T-helper 2 cell treated with Interferon-gamma antibody and Interleukin-4, amounts not matched to agents 100 ng/mL and 5 ng/mL, for 36 hours (primary cell): ENCODE data around the gene CFAP99. TPM values are rescaled to one million over a fixed set of nuclear protein-coding genes. Genes with fewer than 3 reads are reported as not detected.

Experiments
- intact Hi-C: fragments of 100-400 bp; cut with micrococcal nuclease; formaldehyde crosslinking; loops from one replicate; pipeline ENCODE4 v1.15.1; 2023
- total RNA-seq: library from RNA; stranded (reverse); gene quantifications from 2 replicates; pipeline ENCODE4 v1.2.3, GENCODE V29; 2022

CFAP99 gene
- total RNA-seq, 1 donor from 2014 or later = not detected

DNA sequence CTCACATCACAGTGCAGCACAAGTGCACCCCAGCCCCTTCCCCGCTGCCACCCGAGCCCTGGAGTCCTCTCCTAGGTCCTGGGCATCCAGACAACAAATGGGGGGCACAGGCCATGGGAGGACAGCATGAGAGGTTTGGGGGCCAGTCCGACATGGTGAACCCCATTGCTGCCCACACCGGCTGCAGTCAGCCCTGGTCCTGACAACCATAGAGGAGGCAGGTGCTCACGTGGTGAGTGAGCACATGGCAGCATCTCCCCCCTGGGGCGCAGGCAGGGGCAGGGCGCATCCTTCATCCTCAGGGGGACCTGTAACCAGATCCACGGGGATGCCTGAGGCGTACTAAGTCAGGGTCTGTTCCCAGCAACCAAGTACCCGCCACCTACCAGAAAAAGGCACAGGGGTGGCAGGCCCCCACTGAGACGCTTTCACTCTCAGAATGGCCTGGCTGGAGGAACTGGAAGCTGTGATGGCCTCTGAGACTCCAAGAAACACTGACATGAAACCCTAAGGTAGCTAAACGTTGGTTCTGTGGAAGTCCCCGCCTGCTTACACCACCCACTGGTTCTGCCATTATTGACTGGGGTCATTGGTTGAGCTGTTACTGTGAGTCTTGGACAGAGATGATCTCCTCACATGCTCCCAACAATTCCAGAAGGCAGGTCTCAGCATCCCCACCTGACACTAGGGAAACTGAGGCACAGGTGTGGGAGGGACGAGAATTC lies 6.8 kb upstream of the CFAP99 start:
- intact Hi-C loops = loop anchor here (2.0 to 10.0 kb wide), 4 partner anchors 57 to 633 kb away; partner anchors contain the start of genes GRK4, NOP14 and RNF4

DNA sequence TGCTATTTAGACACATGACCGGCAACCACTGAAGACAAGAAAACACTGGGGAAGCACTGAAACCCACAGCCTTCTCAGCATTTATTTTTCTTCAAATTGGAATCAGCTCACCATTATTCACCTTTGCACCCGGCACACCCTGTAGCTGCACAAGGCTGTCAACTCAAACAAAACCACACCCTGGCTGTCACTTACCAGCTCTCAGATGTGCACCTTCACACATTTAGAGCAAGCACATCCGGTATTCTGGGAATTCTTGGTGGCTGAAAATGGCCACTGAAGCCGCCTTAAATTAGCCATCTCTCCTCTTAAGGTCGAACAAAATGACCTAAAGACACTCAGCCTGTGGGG lies 6.2 kb upstream of the CFAP99 start:
- intact Hi-C loops = loop anchor here (2.0 to 10.0 kb wide), 4 partner anchors 56 to 632 kb away; partner anchors contain the start of genes GRK4, NOP14 and RNF4

DNA sequence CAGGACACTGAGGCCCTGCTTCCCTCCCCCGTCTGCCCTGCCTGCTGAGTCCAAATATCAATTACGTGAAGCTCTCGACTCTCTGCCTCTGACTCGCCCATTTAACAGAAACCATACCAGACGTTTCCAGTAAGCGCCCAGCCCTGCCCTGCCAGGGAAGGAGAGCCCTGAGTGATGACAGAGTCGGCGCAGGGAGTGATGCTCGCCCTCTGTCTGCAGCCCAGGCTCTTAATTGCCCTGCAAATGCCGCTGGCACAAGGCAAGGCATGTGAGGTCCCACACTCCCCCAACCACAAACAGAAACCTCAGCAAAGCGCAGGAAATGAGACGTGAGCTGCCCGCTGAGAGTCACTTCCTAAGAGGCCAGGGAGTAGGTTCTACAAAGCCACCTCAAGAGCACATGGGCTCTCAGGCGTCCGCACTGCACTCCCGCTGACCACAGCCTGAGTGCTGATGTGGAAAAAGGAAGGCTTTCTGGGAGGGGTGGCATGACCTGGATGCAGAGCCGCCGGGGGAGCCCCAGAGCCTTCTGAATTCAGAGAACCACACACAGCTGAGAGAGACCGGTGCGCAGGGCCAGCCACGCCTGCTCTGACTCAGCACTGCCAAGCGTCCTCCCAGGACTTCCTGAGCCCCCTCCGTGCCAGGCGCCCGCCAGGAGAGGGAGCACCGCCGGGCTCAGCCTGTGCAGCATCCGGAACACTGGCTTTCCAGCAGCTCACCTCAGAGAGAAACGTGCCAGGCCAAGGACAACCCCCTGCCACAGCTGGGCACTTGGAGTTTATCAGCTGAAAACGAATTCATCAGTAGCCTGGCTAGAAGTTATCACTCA lies 5.7 kb upstream of the CFAP99 start:
- intact Hi-C loops = loop anchor here (1.0 to 10.0 kb wide), 6 partner anchors 56 to 632 kb away; partner anchors contain the start of genes GRK4, HAUS3, MXD4 and NOP14

DNA sequence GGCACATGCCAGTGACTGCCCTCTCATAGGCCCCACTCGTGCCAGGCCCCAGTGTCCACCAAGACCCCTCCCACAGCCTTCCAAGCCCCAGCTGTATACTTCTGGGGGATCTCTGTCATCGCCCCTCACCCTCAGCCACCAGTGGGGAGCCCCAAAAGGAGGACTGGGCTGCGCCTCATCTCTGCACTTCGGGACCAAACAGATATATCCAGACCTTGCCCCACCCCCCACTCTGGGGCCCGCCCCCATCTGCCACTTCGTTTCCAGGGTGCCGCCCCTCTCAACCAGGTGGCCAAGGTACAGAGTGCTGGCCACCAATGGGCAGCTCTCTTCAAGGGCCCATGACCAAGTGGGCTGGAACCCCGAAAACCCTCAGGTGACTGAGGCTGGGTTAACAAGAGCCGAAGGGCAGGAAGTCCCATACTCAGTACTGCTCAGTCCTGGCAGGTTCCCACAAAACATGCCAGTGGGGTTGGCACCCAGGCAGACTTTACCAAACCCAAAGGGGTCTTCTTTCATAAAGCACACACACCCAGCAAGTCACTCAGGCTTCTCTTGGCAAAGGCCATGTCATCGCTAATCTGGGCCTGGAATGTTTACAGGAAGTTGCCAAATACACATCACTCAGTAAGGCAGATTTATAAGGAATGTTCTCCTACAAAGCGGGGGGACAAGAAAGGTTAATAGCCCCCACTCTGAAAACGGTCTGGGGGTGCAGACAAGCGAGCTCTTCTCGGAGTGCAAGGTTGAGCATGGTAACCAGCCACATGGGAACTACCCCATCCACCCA lies 4.7 kb upstream of the CFAP99 start:
- intact Hi-C loops = loop anchor here (1.0 to 10.0 kb wide), 6 partner anchors 55 to 631 kb away; partner anchors contain the start of genes GRK4, HAUS3, MXD4 and NOP14

DNA sequence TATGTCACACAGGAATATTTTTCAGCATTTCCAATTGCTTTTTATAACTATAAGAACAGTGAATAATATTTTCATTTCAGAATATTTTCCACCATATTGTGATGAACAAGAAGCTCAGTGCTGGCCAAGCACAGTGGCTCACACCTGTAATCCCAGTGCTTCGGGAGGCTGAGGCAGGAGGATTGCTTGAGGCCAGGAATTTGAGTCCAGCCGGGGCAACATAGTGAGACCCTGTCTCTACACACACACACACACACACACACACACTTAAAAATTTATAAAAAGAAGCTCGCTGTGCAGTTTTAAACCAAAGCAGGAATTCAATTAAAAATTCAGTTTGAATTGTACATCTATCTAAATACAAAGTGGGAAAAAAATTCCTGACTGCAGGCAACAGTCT lies 3.5 kb upstream of the CFAP99 start:
- intact Hi-C loops = loop anchor here (10.0 kb wide), 1 partner anchor 630 kb away; no protein-coding TSS in a partner anchor

DNA sequence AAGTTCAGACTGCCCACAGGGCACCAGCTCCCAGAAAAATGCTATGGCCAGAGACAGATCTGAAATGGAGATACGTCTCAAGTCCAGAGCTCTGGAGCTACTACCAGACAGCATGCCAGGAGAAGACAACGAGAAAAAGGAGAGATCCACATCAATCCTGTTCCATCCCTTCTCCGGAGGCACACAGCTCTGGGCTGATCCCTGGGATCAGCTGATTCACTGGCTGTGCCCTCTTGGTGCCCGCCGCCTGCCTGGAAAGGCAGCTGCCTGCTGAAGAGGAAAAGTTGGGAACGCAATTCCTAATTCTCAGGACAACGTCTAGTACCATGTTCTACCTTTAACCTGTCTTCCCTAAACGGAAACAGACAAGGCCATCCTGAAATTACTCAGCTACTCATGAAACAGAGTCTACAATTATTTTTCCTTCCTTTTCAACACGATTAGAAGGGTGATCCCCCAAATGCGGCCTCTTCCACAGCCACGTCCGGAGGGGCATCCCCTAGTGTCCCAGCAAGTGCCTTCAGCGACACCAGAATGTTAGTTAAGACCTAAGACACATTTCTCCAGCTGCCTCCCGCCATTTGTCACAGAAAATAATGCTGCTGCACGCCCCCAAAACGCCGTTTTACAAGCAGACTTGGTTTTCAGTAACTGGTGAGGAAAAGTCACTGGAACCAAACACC lies 2.7 kb upstream of the CFAP99 start:
- intact Hi-C loops = loop anchor here (10.0 kb wide), 1 partner anchor 629 kb away; no protein-coding TSS in a partner anchor

DNA sequence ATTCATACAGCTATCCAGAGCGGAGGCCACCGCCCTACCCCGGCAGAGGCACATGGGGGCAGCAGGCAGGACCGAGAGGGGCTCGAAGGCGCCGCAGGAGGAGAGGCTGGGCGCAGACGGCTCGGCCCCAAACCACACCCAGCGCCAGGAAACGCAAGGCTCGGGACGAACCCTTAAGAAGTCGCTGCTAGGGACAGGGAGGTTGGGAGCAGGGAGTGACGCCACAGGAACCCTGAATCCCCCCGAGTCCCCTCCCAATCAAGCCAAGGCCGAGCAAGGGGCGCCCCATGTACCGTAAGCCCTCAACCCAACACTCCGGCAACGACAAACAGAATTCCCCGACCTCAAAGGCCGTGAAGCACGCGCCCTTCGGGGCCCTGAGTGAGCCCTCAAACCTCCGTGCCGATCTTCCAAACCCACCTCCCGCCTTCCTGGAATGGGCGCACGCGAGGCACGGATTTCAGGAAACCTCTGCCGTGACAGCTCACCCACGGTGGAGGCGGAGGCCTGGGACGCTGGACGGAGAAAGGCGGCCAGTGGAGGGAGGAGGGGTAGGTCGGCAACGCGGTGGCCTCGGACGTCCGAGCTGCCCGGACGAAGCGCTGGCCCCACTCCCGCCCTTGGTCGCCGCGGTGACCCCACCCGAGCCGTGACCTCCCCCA lies 2.1 kb upstream of the CFAP99 start:
- intact Hi-C loops = loop anchor here (10.0 kb wide), 1 partner anchor 628 kb away; no protein-coding TSS in a partner anchor

DNA sequence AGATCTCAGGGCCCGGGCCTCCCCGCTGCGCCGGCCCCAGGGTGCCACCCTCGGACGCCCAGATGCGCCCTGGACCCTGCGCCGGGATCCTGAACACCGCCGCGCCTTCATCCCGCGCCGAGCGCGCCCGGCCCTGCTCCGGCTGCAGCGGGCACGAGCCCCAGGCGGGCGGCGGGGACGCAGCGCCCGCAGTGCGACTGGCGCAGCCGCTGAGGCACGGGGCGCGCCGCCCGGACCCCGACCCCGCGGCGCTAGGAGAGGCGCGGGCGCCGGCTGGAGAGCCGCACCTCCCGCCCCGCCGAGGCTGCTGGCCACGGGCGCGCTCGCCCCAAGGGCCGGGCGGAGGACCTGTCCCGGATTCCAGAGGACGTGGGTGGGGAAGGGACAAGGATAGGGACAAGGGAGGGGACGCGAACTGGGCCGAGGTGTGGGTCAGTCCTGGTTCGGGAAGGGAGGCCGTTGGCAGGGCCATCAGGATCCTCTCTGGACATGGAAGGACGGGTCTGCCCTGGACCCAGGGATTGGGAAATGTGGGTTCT lies 1.5 kb upstream of the CFAP99 start:
- intact Hi-C loops = loop anchor here (10.0 kb wide), 1 partner anchor 628 kb away; no protein-coding TSS in a partner anchor

DNA sequence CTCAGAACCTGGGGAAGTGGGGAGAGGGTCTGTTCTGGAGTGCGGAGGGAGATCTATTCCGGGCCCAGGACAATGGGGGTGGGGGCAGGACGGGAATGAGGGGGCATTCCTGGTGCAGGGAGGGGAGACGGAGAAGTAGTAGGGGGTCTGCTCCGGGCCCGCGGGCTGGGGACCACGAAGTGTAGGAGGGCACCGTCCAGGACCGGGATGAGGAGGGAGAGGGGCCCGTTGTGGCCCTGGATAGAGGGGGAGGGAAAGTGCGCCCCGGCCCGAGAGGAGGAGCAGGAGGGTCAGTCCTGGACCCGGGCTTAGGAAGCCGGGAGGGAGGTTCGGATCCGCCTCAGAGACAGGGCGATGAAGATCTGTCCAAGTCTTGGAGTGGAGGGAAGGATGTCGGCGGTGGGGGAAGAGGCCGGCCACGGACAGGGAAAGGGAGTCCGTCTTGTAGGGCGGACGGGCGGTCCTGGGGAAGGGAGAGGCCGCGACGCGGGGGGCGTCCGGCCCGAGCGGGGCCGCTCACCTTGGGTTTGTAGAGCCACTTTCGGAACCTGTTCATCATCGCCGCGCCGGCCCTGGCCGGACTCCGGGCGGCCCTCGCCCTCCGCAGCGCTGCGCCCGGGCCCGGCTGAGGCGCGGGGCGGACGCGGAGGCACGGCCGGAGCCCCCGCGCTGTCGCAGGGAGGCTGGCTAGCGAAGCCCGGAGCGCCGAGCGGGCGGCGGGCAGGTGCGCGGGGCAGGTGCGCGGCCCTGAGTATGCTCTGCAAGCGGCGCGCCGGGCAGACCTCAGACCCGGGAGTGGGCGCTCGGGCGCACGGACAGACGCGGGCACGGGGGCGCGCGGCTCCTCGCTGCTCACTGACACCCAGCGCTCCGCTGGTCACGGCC lies 748 bp upstream of the CFAP99 start, which contains the start of gene ZFYVE28:
Gene ZFYVE28, minus strand, starts transcription at position 881 of the 885 bp plus-strand sequence. Its CDS starts 322 bp downstream, at position 559.
- intact Hi-C loops = loop anchor here (1.0 to 10.0 kb wide), 8 partner anchors 50 to 627 kb away; partner anchors contain the start of genes FAM193A, GRK4, HAUS3 and LETM1

DNA sequence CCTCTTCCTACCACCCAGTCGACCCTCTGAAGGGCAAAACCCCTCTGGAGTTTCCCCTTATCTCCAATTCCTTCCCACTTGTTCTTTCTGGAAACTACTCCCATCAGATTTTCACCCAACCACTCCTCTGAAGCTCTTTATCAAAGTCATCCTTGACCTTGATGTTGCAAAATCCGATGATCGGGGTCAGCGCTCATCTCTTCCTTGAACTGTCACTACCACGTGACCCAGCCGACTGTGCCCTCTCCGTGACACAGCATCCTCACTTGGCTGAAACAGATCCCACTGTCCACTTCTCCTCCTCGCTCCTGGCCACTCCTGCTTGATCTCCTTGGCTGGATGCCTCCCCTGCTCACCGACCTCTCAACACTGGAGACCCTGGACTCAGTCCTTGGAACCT lies 1.1 kb downstream of the CFAP99 start:
- intact Hi-C loops = loop anchor here (10.0 kb wide), 1 partner anchor 625 kb away; no protein-coding TSS in a partner anchor

DNA sequence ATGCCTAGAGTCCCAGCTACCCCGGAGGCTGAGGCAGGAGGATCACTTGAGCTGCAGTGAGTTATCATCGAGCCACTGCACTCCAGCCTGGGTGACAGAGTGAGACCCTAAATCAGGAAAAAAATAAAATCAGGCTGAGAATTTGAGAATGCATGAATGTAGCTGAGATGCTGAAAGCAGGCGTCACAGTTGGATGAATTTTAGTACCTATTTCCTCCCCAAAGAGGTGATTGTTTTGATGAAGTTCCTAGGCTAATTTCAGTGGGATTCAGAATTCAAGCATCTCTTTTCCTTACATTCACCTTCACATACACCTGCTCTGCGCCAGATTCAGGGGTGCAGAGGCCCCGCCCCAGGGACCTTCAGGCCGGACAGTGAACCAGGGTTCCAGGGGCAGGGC lies 3.2 kb downstream of the CFAP99 start:
- intact Hi-C loops = no loop called here

DNA sequence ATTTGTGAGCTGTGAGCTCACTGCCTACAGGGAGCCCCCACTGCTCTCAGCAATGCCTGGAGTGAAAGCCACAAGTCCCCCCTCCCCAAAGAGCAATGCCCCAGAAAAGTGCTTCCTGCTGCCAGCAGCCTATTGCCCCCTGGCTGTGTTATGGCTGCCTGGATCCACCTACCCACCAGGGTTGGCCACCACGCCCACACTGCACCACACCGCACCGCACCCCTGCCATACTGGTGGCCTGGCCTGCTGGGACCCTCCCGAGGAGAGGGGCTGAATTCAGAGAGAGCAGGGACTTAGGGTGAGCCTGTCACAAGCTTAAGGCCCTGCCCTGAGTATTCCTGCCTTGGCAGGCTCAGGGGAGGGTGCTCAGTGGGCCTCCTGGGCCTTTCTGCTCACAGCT lies 4.3 kb downstream of the CFAP99 start:
- intact Hi-C loops = no loop called here

DNA sequence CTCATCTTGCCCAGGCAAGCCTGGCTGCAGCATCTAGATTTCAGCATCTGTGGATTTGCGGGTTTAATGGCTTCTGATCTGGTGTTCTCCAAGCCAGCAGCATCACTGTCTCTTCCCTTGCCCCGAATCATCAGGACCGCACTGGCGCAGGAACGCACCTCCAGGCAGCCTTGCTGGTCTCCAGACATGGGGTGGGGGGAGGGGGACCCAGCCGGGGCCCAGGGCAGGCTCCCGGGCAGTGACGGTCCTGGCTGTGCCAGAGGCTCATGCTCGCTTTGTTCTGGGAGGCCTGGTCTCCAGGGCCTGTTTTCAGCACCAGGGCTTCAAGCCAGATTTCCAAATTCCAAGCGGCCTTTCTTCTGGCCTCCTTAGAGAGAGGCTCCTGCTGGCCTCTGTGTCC lies 4.9 kb downstream of the CFAP99 start:
- intact Hi-C loops = no loop called here

DNA sequence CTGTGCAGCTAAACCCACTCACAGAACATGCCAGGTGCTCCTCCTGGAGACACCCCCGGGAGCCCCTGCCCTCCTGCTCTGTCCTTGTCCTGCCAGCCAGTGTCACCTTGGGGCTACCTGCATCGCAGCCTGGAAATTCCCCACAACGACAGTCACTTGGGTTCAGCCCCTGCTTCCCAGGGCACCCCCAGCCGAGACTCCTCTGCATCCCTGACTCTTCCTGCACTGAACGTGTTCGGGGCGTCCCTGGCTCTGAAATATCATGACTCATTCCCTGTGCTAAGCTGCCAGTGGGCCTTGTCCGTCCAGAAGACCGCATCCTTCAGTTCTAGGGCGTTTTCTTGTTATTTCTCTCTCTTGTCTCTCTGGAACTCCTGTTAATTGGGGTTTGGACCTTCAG lies 5.8 kb downstream of the CFAP99 start:
- intact Hi-C loops = no loop called here

DNA sequence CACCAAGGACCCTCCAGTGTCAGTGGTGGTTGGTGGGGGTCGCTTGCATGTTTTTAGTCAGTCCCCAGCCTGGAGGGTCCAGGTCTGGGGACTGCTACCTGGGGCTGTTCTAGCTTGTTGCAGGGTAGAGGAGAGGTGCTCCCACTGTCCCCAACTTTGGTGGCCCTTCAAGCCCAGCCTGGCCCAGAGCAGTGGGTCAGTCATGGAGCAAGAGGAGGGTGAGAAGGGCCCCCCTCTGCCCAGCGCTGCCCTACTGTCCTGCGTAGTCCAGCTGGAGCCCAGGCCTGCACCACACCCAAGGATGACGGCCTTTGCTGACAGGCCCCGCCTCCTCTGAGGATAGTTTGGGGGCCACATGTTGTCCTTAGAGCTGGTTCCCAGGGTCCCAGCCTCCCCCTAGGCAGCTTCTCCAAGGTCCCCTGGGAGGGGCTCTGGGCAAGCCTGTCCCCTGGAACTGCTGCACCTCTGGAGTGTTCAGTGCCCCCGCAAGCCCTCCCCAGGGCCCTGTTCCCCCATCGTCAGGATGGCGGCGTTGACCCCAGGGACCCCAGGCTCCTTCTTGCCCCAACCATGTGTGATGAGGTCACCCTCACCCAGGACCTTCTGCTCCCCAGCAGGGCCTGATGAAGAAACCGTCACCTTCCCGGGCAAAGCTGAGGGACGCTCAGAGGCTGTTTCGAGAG lies 6.8 kb downstream of the CFAP99 start:
- intact Hi-C loops = no loop called here

DNA sequence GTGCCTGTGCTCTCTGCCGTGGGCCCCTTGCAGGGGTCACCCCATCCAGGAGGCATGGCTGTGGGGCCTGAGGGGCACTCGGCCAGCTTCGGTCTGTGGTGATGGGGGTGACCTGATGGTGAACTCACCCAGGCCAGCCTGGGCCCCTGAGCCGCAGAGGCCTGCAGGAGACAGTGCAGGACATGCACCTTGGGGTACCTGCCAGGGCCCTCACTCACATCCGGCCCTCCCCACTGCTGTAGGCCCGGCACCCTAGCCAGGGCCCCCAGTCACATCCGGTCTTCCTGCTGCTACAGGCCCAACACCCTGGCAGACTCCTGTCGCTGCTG lies 7.3 kb downstream of the CFAP99 start:
- intact Hi-C loops = no loop called here

DNA sequence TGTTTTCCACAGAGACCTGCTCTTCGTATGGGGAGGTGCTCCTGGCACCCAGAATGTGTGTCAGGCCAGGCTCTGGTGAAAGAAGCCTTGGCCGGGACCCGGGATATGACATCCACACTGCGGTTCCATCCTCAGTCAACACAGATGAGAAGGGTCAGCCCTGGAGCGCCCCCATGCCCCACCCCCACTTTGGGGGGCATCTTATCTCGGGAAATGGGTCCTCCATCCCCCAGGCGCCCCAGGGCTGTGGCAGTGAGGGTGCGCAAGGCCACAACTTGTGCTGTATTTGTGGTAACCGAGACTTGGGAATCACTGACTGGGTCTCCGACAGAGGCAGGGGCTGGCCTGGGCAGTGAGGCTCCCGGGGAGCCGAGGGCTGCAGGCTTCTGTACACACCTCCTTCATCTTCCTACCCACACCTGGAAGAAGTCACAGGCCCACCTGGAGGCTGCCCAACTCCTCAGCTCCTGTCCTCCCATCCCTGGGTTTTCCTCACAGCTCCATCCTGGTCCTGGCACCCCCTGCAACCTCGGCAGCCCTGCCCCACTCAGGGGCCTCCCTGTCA lies 8.0 kb downstream of the CFAP99 start:
- intact Hi-C loops = no loop called here
